IPS-NIHi11 (cell line): Measurements from ENCODE around the gene SSNA1.
"Not testable (repeated sequence)": the region's sequence is repeated elsewhere in the genome, so short reads cannot be mapped to it uniquely, and the experiment has no call there.

ENCODE experiments used
- DNase-seq: peaks from one replicate; pipeline ENCODE4 v3.0.0; 2012; ENCODE audit warnings: mixed read lengths, low spot score

Gene SSNA1

GRCh38 chr9:137233143-137233980 is 44.9 kb downstream of the SSNA1 start:
- DNase-seq, result no peak

- no peak for DNase-seq
These were observed 45.7 kb downstream of the SSNA1 start for GRCh38 chr9:137234055-137234697.

GRCh38 chr9:137234758-137235423 is 46.4 kb downstream of the SSNA1 start:
- no peak for DNase-seq

GRCh38 chr9:137235424-137236237 is 47.2 kb downstream of the SSNA1 start:
- DNase-seq, result peak; percentile 57

GRCh38 chr9:137236238-137236935 is 47.9 kb downstream of the SSNA1 start:
- DNase-seq, result peak; percentile 94

- DNase-seq, result no peak
These were observed 48.5 kb downstream of the SSNA1 start for GRCh38 chr9:137236936-137237421.

- no peak for DNase-seq
These were observed 49.6 kb downstream of the SSNA1 start for GRCh38 chr9:137237759-137238726.

- DNase-seq, result not testable (repeated sequence)
These were observed 51.2 kb downstream of the SSNA1 start for GRCh38 chr9:137239541-137240200.
